Activated naive CD8-positive, alpha-beta T cell treated with anti-CD3 and anti-CD28 coated beads, Interleukin-2, amount 50 U/mL, for 16 hours (primary cell): ENCODE results near the gene ODF4.
"Not testable (repeated sequence)": the region's sequence is repeated elsewhere in the genome, so short reads cannot be mapped to it uniquely, and the experiment has no call there.

ENCODE experiments used
- DNase-seq: peaks from one replicate; pipeline ENCODE4 v3.0.0-alpha.2; 2020; ENCODE audit warnings: low read depth, low spot score

ODF4 gene

DNA sequence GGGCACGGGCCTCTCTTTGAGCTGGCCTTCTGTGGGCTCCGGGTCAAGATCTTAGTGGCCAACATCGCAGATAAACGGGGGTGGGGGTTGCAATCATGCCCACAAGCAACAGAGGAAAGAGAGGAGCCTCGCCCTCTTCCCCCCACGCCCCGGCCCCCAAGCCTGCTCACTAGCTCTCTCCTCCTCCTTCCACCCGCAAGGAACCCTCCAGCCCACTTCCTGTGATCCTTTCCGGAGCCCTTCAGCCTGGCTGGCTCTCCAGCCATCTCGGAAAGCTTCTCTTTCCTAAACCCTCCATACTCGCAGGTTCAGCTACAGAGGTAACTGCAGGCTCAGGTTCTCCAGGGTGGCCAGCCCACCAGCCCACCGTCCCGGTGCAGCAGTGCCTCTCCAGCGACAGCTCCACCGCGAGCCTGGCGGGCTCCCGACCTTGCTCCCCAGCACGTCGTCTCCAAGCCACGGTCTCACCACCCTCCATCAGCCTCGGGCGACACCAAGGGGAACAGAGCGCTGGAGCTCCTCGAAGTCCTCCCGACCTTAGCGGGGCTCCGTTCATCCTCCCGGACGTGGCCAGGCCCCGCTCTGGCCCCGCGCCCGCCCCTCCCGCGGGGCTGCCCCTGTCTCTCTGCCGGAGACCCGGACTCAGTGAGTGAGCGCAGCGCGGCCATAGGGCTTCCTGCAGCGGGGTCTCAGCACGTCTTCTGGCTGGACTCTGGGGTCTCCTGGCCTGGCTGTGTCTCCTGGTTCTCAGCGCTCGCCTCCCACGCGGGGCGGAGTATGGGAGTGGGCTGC is 12.9 kb upstream of the ODF4 start:
- no peak for DNase-seq

DNA sequence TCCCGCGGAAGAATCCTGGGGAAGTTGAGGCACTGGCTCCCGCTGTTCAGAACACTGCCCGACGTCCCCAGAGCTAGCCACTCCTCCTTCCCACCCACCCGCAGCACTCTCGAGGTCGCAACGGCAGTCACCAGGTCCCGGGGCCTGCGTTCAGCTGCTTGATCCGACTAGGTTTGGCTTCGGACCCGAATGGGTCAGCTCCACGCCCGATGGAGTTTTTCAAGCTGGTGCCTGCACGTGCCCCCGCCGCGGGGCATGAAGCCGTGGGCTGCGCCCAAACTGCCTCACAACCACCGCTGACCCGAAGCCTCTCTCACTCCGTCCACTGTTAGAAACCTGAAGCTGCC is 12.4 kb upstream of the ODF4 start:
- DNase-seq, result no peak

DNA sequence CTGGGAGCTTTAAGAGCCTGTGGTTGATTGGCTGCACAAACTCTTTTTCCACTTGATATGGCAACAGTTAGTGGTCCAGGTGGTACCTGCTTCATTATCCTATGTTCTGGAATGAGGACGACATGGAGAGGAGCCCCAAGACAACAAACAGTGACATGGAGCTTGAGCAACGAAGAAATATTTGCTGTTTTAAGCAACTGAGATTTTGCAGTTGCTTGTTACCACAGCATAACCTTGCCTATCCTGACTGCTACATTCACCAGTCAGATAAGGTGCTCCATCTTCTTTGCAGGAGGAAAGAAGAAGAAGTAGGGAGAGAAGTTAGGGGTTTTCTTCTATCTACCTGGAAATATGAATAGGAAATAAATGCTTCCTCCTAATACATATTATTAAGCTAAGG is 7.5 kb upstream of the ODF4 start:
- DNase-seq, result no peak

DNA sequence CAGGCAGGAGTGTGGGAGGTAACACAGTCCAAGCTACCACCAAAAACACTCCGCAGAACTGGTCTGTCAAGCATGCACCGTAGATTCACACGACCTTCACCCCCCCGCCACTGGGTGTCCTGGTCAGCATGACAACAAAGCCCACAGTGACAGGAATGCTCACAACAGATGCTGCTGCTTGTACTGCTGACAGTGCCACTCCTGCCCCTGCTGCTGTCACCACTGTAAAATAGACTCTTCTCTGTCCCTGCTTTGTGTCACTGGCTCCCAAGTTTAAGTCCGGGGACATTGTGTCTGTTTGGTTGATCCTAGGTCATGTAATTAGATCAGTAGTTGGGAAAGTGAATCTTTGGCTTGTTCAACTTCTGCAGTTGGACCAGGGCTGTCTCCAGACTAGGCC is 7.0 kb upstream of the ODF4 start:
- DNase-seq, result no peak

DNA sequence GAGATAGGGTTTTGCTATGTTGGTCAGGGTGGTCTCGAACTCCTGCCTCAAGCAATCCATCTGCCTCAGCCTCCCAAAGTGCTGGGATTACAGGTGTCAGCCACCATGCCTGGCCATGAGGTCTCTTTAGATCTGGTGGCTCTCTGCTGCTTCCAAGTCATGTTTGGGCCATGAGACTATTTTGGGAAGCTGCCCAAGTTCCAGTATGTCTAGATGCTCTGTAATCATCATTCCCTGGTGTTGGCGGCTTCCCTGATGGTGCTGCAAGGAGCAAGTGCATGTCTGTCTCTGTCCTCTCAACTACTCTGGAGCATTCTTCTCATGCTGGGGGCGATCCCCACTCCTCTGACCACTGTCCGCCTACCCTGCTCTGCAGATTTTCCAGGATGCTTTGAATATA is 6.4 kb upstream of the ODF4 start:
- DNase-seq, result no peak

DNA sequence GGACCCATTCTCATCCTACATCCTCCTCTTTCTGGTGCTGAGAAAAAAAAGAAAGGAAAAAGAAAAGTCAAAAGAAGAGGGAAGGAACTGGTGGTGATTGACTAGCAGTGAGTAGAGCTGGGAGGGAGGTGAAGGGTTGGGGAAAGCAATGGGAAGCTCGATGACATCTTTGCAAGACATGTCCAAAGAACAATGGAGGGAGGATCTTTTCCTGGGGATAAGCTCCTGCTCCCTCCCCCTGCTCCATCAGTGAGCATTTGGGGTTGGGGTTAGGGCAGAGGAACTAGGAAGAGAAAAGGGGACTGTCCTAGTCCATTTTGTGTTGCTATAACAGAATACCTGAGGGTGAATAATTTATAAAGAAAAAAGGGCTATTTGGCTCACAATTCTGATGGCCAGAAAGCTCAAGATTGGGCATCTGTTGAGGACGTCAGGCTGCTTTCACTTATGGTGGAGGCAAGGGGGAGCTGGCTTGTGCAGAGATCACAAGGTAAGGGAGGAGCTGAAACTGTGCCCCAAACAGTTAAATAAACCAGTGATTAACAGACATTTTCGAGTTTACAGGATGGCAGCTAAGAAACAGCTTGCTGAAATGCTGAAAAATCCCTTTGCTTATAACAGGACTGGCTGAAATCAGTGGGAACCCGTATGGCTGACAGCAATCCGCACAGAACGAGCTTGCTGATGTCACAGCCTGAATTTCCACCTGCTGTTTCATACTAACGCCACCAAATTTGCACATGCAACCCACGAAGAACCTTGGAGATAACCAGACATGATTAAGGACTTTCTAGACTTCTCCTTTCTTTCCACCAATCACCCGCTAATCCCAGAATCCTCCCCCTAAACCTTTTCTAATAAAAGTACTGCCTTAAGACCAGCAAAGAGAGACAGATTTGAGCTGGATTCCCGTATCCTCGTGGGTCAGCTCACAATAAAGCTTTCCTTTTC is 1.6 kb upstream of the ODF4 start:
- no peak for DNase-seq

DNA sequence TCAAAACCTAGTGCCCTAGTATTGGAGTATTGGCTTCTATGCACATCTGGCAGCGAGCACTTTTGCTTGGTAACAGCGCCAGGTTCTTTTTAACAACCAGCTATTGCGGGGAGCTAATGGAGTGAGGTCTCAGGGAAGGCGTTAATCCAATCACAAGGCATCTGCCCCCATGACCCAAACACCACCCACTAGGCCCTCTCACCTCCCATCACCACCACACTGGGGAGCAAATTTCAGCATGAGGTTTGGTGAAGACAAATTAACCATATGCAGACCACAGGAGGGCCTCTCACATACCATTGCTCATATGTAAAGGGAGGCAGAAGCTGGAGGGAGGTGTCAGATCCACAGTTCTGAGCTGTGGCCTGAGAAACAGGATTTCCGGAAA is 893 bp upstream of the ODF4 start:
- DNase-seq, result no peak

DNA sequence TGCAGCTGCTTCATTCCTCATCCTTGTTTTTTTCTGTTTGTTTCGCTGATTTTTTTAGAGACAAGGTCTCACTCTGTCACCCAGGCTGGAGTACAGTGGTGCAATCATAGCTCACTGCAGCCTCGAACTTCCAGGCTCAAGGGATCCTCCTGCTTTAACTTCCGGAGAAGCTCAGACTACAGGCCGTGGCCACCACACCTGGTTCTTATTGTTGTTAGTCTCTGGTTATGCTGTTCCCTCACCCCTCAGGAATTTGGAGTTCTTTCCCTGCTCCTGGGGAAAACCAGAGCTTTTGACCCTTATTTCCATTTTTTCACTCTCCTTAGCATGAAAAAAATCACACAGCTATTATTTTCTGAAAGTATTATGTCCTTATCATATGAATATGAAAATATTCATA is 1.8 kb downstream of the ODF4 start:
- no peak for DNase-seq

DNA sequence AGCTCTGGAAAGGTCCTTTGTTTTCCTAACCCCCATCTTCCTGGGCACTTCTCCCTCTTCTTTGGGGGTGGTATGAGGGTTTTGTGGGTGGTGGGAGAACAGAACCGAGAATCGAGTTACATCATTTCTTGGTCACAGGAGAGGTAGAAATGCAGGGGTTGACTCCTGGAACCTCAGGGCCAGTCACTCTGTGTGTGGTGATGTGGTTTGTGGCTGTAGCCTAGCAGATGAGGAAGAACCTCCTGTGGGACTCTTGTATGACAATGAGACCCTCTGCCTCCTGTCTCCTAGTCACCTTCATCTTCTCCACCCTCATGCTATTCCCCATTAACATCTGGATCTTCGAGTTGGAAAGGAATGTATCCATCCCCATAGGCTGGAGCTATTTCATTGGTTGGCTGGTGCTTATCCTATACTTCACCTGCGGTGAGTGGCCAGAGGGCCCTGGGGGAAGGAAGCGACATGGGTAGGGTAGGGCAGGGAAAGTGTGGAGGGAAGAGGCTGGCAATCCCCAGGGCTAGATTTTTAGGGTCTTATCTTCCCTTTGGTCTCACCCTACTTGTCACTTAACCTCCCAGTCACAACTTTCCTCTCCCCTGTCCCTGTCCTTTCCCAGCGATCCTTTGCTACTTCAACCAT is 5.5 kb downstream of the ODF4 start:
- DNase-seq, result no peak

DNA sequence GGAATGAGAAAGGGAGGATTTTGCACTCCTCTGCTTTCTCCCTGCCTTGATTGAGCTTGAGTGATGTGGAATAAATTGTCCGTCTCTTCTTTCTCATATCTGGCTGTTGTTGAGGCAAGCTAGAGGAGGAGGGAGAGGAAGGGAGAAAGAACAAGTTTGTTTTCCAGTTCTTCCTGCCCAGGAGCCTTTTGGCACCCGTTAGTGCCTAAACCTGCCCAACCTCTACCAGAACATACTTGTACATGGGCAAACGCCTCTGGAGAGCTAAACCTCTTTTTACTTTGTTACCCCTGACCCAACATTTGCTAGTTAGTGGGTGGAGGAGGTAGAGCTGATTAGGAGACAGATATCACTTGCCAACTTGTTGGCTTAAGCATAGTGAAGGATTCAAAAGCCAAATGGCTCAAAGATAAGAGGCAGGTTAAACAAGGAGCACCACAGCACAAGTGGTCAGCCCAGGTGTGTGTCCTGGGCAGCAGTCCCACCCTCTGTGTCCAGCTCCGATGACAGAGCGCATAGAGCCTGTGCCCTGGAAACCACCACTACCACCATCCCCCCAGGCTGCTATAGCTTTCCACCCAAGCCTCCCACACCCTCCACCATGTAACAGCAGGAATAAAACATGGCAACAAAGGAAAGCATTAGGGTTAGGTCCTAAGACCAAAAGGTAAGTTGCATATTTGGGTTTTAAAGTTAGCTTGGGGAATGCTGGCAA is 6.5 kb downstream of the ODF4 start:
- DNase-seq, result no peak

DNA sequence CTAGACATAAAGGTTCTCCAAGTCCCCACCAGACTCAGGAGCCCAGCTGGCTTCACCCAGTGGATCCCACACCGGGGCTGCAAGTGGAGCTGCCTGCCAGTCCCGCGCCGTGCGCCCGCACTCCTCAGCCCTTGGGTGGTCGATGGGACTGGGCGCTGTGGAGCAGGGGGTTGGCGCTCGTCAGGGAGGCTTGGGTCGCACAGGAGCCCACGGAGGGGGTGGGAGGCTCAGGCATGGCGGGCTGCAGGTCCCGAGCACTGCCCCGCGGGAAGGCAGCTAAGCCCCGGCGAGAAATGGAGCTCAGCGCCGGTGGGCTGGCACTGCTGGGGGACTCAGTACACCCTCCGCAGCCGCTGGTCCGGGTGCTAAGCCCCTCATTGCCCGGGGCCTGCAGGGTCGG is 7.4 kb downstream of the ODF4 start:
- not testable (repeated sequence) for DNase-seq

DNA sequence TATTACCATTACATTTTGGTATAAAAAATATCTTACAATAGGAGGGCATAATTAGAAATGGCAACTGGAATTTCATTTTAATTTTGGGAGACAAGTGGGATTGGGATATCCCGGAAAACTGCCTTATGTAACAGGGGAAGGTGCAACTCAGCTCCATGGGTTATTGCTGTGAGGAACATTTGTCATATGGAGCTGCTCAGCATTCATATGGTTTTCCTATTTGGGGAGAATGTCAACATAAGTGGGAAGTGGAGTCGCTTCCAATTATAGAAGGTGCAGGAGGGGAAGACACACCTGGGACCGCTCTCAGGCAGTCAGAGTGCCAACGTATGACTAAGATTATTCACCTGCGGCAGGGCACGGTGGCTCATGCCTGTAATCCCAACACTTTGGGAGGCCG is 10.7 kb downstream of the ODF4 start:
- no peak for DNase-seq

DNA sequence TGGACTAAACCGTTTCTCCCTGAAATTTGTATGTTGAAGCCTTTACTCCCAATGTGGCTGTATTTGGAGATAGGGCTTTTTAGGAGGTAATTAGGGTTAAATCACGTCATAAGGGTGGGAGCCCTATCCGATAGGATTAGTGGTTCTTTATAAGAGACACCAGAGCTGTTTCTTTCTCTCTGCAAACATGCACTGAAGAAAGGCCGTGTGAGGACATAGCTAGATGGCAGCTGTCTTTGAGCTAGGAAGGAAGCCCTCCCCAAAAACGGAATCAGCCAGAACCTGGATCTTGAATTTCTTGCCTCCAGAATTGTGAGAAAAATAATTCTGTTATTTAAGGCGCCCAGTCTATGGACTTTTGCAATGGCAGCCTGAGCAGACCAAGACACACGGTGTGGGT is 14.1 kb downstream of the ODF4 start:
- no peak for DNase-seq

DNA sequence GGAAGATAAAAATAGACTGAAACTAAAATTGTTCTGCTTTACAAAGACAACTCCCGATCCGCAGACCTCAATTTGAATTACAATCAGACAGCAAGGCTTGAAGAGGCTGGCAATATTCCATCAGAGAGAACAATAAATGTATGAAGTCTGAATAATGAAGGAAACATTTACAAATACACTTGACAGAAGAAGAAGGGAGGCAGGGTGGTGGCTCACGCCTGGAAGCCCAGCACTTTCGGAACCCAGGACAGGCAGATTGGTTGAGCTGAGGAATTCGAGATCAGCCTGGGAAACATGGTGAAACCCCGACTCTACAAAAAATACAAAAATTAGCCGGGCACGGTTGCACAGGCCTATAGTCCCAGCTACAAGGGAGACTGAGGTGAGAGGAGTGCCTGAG is 14.6 kb downstream of the ODF4 start:
- no peak for DNase-seq

DNA sequence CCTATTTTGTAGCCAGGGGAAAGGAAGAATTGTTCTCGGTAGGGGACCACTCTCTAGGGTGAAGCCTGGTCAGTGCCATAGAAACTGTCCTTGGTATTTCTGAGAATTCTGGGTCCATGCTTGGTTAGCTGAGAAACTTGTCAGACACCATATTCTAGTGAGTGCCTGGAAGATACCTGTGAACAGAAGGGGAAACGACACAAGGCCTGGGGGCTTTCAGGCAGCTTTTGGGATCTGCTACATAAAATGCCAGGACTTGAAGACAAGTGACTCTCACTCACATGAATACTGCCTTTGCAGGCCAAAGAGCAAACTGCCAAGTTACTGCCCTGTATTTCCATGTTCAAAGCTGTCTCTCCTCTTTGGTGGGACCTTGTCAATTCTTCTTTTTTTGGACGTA is 18.3 kb downstream of the ODF4 start:
- no peak for DNase-seq

DNA sequence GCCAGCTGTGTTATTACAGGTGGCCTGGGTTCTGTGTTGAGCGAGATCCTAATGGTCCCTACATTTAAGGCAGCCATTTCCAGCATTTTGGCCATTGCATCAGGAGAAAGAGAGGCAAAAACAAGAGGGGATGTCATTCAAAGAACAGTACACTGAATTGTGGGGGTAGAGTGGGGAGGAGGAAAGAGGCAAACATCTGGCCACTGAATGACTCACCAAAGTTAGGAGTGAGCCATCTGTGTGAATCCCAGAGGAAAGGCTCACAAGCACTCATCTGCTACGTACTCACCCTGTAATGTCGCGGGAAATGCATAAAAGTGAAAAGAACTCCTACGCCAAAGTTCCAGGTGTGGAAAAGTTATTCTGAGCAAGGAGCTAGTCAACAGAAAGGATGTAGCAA is 20.1 kb downstream of the ODF4 start:
- no peak for DNase-seq

DNA sequence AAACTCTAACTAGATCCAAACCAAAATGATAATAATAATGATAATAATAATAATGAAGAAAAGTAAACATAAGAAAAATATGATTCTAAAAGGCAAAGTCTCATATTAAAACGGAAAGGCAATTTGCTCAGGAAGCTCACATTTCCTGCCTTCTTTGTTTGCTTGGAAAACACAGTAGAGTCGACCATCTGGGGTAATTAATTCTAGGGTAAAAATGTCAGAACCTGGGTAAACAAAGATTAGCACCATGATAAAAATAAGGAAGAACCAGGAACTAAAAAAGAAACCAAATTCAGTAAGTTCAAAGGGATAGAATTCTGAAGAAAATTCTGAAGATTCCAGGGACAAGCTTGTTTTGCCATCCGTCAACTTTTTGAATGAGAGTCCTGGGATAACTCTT is 20.6 kb downstream of the ODF4 start:
- no peak for DNase-seq

DNA sequence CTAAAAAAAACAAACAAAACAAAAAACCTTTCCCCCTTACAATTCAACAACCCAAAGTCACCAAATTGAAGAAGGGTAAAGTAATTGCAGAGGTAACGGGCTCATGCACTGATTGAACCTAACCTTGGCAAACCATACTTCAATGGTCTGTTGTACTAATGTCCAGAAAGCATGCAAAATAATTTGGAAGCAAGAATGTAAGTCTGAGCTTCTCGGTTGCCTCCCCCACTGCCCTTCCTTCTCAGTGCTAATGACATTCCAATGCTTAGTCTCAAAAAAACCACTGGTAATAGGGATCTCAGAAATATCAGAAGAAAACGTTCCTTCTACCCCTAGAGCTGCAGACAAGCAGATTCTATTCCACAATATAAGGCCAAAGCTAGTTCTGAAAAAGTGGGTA is 21.1 kb downstream of the ODF4 start:
- no peak for DNase-seq

DNA sequence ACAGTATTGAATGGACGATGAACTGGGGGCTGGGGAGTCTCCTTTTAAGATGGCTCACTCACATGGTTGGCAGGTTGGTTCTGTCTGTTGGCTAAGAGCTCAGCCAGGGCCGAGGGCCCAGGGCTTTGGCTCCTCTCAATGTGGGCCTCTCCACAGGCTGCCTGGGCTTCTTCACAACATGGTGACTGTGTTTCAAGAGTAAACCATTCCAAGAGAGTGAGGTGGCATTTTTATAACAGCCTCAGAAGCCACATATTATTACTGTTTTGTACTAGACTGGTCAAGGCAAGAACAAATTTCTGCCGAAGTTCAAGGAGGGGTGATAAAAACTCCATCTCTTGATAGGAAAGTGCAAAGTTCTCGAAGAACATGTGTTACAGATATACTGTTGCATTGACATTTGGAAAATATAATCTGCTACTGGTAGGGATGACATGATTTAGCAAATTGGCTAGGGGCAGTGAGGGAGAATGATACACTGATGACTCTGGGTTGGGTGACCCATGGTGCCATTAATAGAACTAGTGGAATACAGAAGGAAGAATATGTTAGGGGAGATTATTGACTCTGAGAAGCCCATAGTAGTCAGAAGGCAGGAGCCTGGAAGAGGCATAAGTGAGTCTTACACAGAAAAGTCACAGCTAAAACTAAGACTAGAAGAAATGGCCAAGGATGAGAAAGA is 23.2 kb downstream of the ODF4 start:
- no peak for DNase-seq

DNA sequence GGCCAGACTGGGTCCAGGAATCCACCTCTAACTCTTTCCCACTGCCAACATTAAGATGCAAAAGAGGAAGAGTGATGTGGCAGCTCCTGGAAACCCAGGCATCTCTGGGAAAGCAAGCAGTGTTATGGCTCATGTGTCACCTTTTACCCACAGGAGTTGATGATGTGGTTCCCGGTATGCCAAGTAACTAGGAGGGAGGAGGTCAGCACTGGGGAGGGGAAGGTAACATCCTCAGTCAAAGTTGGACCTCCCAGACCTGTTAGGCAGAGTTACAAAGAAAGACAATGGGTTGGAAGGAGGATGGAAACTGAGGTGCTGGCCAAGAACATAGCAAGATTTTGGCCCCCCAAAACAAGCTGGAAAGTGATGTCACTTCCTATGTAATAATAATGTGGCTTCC is 25.5 kb downstream of the ODF4 start:
- no peak for DNase-seq

DNA sequence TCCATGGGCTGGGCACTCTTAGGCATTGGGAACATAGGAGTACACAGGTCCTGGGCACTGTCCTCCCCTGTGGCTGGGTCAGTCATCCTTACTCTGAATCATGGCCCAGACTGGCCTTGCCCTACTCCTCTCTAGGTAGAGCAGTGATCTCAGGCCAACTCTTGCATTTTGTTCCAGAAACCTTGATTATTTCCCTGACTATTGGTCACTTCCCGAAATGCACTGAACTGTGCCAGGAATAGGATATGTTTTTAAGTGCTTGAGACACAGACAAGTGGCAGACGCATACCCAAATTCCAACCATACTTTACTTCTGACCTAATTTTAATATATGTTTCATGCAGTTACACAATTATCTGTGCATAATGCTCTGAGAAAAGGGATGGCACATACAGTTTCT is 26.6 kb downstream of the ODF4 start:
- no peak for DNase-seq
